ENCODE measurements around the gene AKR1C3.
A peak's percentile ranks its signal among the peaks of the same experiment; 100 is the strongest.
"Not testable (repeated sequence)": the region's sequence is repeated elsewhere in the genome, so short reads cannot be mapped to it uniquely, and the experiment has no call there.

Gene AKR1C3

GRCh38 chr10:5089865-5090264 lies 4.3 kb upstream of the AKR1C3 start:
- peak; percentile 80 for DNase-seq

GRCh38 chr10:5090551-5090950 lies 3.7 kb upstream of the AKR1C3 start:
- no peak for DNase-seq

GRCh38 chr10:5091196-5091595 lies 3.0 kb upstream of the AKR1C3 start:
- no peak for DNase-seq

- no peak for DNase-seq
Measured at GRCh38 chr10:5092375-5092774, 1.8 kb upstream of the AKR1C3 start.

- no peak for DNase-seq
Measured at GRCh38 chr10:5092848-5093790, 1.1 kb upstream of the AKR1C3 start.

GRCh38 chr10:5095687-5096086 lies 1.5 kb downstream of the AKR1C3 start:
- peak; percentile 34 for DNase-seq

GRCh38 chr10:5096108-5096507 lies 1.9 kb downstream of the AKR1C3 start:
- no peak for DNase-seq

- not testable (repeated sequence) for DNase-seq
Measured at GRCh38 chr10:5102479-5102878, 8.3 kb downstream of the AKR1C3 start.

- no peak for DNase-seq
Measured at GRCh38 chr10:5103481-5103880, 9.3 kb downstream of the AKR1C3 start.

GRCh38 chr10:5105626-5106025 lies 11.4 kb downstream of the AKR1C3 start:
- DNase-seq: no peak

GRCh38 chr10:5106553-5106952 lies 12.3 kb downstream of the AKR1C3 start:
- DNase-seq: peak; percentile 9

- DNase-seq: no peak
Measured at GRCh38 chr10:5107860-5108526, 13.8 kb downstream of the AKR1C3 start.

GRCh38 chr10:5108658-5109416 lies 14.6 kb downstream of the AKR1C3 start:
- DNase-seq: no peak

- DNase-seq: not testable (repeated sequence)
Measured at GRCh38 chr10:5109861-5110260, 15.6 kb downstream of the AKR1C3 start.

GRCh38 chr10:5116621-5117020 lies 22.4 kb downstream of the AKR1C3 start:
- DNase-seq: no peak

- DNase-seq: no peak
Measured at GRCh38 chr10:5117026-5117425, 22.8 kb downstream of the AKR1C3 start.

- not testable (repeated sequence) for DNase-seq
Measured at GRCh38 chr10:5119997-5120396, 25.8 kb downstream of the AKR1C3 start.

- no peak for DNase-seq
Measured at GRCh38 chr10:5123886-5124285, 29.7 kb downstream of the AKR1C3 start.

- no peak for DNase-seq
Measured at GRCh38 chr10:5125315-5126044, 31.3 kb downstream of the AKR1C3 start.

- no peak for DNase-seq
Measured at GRCh38 chr10:5135581-5135980, 41.4 kb downstream of the AKR1C3 start.

GRCh38 chr10:5136468-5137087 lies 42.4 kb downstream of the AKR1C3 start:
- no peak for DNase-seq

GRCh38 chr10:5137699-5138098 lies 43.5 kb downstream of the AKR1C3 start:
- not testable (repeated sequence) for DNase-seq

Measured in OCI-M1 (cell line).